Breast epithelium (tissue), 4 donors: ENCODE measurements around the gene MACROD2. TPM values are rescaled to one million over a fixed set of nuclear protein-coding genes. Genes with fewer than 3 reads are reported as not detected.
"Not testable (repeated sequence)": the region's sequence is repeated elsewhere in the genome, so short reads cannot be mapped to it uniquely, and the experiment has no call there.

Experiments
- DNase-seq, 2 donors: peaks; one replicate each; pipeline ENCODE4 v3.0.0-alpha.2; 2019; ENCODE audit warnings: low spot score in 2 of 2
- H3K27ac ChIP-seq, 2 donors: fragments of 200-600 bp; sonication (generic) in 1 of 2; one replicate each; pipeline ENCODE4 v1.5.1; 2016 to 2019; ENCODE audit warnings: mild to moderate bottlenecking in 1 of 2
- H3K27me3 ChIP-seq, 2 donors: fragments of 200-600 bp; sonication (generic) in 1 of 2; one replicate each; pipeline versions ENCODE4 v1.5.1 to v1.6.0; 2017 to 2019; ENCODE audit warnings: control low read depth in 1 of 2, mild to moderate bottlenecking in 1 of 2
- H3K36me3 ChIP-seq: fragments of 200-600 bp; one replicate; pipeline ENCODE4 v1.5.1; 2019
- H3K4me1 ChIP-seq, 2 donors: fragments of 200-600 bp; sonication (generic); one replicate each; pipeline ENCODE4 v1.5.1; 2016 to 2019; ENCODE audit warnings: control low read depth in 1 of 2
- H3K4me3 ChIP-seq, 3 donors: fragments of 200-600 bp; sonication (generic); 1 replicate in 2 of 3; 2 replicates in 1 of 3; pipeline ENCODE4 v1.5.1; 2016 to 2019; ENCODE audit warnings: mild to moderate bottlenecking in 3 of 3, moderate library complexity in 2 of 3
- H3K9me3 ChIP-seq, 2 donors: fragments of 200-600 bp; sonication (generic) in 1 of 2; one replicate each; pipeline ENCODE4 v1.5.1; 2016 to 2019; ENCODE audit warnings: control low read depth in 1 of 2
- POLR2A ChIP-seq: fragments of 450-650 bp; IDR thresholded peaks from one replicate; pipeline ENCODE4 v1.6.1; 2016; ENCODE audit warnings: antibody characterized with exemption, mild to moderate bottlenecking, moderate library complexity
- POLR2AphosphoS5 ChIP-seq, 3 donors: sonication (generic); formaldehyde crosslinking; IDR thresholded peaks; one replicate each; pipeline ENCODE4 v1.6.1; 2017; ENCODE audit warnings: antibody characterized with exemption in 3 of 3
- intact Hi-C: fragments of 100-400 bp; cut with DNase I; formaldehyde crosslinking; loops from one replicate; pipeline ENCODE4 v1.15.1; 2023; ENCODE audit warnings: low total_unique reads
- total RNA-seq, 3 donors: library from RNA; depleted of rRNA; stranded (reverse); fragments of >200 nt; gene quantifications; one replicate each; pipeline ENCODE4 v1.1.0, GENCODE V29; 2016
- TF ChIP-seq, protein P1 (sequence below), 3 donors: fragments of 450-650 bp; IDR thresholded peaks; one replicate each; pipeline ENCODE4 v1.5.1; 2016 to 2017; ENCODE audit warnings: antibody characterized with exemption in 3 of 3, mild to moderate bottlenecking in 3 of 3, moderate library complexity in 3 of 3

Gene MACROD2
- total RNA-seq, 3 donors from 2014 or later, result 6.7 to 26.8 (median 8.8) TPM

DNA sequence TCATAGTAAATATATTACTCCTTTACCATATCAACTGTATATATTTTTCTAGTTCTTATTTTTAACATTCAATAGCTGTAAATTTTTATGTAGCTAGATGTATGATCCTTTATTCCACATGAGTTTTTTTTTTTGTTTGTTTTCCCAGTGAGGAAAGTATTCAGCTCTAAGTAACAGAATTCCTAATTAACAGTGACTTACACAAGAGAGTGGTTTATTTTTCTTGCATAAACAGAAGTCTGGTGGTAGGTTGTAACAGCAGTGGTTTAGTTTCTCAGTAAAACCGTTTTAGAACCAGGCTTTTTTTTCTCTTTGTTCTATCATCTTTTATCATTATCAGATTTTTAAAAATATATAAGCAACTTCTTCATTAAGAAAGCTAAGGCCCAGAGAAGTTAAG lies 459.0 kb downstream of the MACROD2 start:
- Histone ChIP-seq H3K27me3 (no peaks in the 10 kb centered on the region), H3K9me3 (no peaks in the 10 kb centered on the region), H3K36me3 (no peaks in the 10 kb centered on the region), H3K4me3 (no peak overlapping the region), H3K27ac (no peak overlapping the region), H3K4me1 (no peaks in the 10 kb centered on the region)
- DNase-seq, result no peak
- no peak for TF ChIP-seq POLR2AphosphoS5 (IDR thresholded peaks at IDR 0.05)
- no peak for TF ChIP-seq POLR2A
- TF ChIP-seq, protein P1, sequence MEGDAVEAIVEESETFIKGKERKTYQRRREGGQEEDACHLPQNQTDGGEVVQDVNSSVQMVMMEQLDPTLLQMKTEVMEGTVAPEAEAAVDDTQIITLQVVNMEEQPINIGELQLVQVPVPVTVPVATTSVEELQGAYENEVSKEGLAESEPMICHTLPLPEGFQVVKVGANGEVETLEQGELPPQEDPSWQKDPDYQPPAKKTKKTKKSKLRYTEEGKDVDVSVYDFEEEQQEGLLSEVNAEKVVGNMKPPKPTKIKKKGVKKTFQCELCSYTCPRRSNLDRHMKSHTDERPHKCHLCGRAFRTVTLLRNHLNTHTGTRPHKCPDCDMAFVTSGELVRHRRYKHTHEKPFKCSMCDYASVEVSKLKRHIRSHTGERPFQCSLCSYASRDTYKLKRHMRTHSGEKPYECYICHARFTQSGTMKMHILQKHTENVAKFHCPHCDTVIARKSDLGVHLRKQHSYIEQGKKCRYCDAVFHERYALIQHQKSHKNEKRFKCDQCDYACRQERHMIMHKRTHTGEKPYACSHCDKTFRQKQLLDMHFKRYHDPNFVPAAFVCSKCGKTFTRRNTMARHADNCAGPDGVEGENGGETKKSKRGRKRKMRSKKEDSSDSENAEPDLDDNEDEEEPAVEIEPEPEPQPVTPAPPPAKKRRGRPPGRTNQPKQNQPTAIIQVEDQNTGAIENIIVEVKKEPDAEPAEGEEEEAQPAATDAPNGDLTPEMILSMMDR (IDR thresholded peaks at IDR 0.05), result no peak
- intact Hi-C loops, result no loop called here

DNA sequence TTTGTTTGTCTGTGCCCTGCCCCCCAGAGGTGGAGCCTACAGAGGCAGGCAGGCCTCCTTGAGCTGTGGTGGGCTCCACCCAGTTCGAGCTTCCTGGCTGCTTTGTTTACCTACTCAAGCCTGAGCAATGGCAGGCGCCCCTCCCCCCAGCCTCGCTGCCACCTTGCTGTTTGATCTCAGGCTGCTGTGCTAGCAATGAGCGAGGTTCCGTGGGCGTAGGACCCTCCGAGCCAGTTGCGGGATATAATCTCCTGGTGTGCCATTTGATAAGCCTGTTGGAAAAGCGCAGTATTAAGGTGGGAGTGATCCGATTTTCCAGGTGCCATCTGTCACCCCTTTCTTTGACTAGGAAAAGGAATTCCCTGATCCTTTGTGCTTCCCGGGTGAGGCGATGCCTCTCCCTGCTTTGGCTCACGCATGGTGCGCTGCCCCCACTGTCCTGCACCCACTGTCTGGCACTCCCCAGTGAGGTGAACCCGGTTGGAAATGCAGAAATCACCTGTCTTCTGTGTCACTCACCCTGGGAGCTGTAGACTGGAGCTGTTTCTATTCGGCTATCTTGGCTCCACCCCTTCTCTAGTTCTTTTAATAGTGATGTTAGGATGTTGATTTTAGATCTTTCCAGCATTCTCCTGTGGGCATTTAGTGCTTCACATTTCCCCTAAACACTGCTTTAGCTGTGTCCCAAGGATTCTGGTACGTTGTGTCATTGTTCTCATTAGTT lies 471.9 kb downstream of the MACROD2 start:
- H3K27ac ChIP-seq, H3K4me3 ChIP-seq, H3K27me3 ChIP-seq, DNase-seq, H3K4me1 ChIP-seq, H3K9me3 ChIP-seq, intact Hi-C loops, H3K36me3 ChIP-seq: not testable (repeated sequence)

DNA sequence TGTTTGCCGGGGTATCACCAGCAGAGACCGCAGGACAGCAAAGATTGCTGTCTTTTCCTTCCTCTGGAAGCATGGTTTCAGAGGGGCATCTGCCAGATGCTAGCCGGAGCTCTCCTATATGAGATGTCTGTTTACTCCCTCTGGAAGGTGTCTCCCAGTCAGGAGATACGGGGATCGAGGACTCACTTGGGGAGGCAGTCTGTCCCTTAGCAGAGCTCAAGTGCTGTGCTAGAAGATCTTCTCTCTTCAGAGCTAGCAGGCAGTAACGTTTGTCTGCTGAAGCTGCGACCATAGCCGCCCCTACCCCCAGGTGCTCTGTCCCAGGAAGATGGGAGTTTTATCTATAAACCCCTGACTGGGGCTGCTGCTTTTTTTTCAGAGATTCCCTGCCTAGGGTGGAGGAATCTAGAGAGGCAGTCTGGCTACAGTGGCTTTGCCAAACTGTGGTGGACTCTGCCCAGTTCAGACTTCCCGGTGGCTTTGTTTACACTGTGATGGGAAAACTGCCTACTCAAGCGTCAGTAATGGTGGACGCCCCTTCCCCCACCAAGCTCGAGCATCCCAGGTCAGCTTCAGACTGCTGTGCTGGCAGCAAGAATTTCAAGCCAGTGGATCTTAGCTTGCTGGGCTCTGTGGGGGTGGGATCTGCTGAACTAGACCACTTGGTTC lies 475.0 kb downstream of the MACROD2 start:
- no peak overlapping the region for H3K27ac ChIP-seq
- no peak for DNase-seq

DNA sequence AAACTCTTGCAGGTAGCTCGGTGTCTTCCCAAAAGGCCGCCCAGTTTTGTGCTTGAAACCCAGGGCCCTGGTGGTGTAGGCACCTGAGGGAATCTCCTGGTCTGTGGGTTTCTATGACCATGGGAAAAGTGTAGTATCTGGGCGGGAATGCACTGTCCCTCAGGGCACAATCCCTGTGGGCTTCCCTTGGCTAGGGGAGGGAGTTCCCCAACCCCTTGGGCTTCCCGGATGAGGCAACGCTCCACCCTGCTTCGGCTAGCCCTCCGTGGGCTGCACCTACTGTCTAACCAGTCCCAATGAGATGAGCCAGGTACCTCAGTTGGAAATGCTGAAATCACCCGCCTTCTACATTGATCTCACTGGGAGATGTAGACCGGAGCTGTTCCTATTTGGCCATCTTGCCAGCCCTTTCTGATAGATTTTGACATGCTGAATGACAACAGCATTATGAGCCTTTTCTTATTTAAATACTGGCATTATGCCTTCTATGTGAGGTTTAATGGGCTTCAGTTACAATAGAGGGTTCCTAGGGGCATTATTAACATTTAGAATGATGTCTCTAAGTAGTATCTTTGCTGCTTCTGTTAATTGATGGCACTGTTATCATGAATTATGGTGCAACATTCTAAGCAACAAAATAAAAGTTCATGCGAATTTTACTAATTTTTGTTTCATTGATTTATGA lies 475.8 kb downstream of the MACROD2 start:
- Histone ChIP-seq H3K36me3 (no peaks in the 10 kb centered on the region), H3K27ac (no peak overlapping the region), H3K9me3 (no peaks in the 10 kb centered on the region), H3K4me3 (no peak overlapping the region), H3K27me3 (no peaks in the 10 kb centered on the region), H3K4me1 (no peaks in the 10 kb centered on the region)
- intact Hi-C loops, result no loop called here
- no peak for DNase-seq
- TF ChIP-seq POLR2AphosphoS5 (IDR thresholded peaks at IDR 0.05) (no peak), POLR2A (no peak)
- TF ChIP-seq, protein P1 (IDR thresholded peaks at IDR 0.05), result no peak

More for the DNA sequence above, 475.0 kb downstream of the MACROD2 start:
- Histone ChIP-seq H3K9me3 (no peaks in the 10 kb centered on the region), H3K4me3 (no peak overlapping the region), H3K27me3 (no peaks in the 10 kb centered on the region), H3K4me1 (no peaks in the 10 kb centered on the region), H3K36me3 (no peaks in the 10 kb centered on the region)
- intact Hi-C loops, result no loop called here
- TF ChIP-seq POLR2AphosphoS5 (IDR thresholded peaks at IDR 0.05) (no peak), POLR2A (no peak)
- TF ChIP-seq, protein P1 (IDR thresholded peaks at IDR 0.05), result no peak

DNA sequence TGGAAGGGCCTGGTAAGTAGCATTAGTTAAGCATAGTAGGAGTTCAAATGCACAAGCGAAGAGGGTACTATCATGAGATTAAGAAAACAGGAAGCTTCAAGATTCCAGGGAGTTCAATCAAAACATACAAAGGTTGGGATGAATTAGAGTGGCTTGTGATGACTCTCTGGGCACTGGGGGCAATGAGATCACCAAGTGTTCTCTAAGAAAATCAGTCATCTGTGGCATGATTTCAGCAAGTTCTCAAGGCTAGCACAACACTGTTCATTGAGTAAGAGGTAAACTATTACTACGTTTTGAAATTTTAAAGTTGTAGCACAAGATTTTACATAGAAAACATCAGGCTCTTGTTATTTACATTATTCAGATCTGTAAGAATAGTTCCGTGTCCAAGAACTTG lies 481.8 kb downstream of the MACROD2 start:
- no peak overlapping the region for H3K27ac ChIP-seq
- no peaks in the 10 kb centered on the region for H3K9me3 ChIP-seq
- DNase-seq, result no peak
- H3K36me3 ChIP-seq, result no peaks in the 10 kb centered on the region
- no peaks in the 10 kb centered on the region for H3K27me3 ChIP-seq
- TF ChIP-seq, protein P1 (IDR thresholded peaks at IDR 0.05), result no peak
- TF ChIP-seq POLR2AphosphoS5 (IDR thresholded peaks at IDR 0.05), result no peak
- H3K4me1 ChIP-seq, result no peaks in the 10 kb centered on the region
- intact Hi-C loops, result no loop called here
- H3K4me3 ChIP-seq, result no peak overlapping the region
